ENCODE measurements around the gene SDR9C7. TPM values are rescaled to one million over a fixed set of nuclear protein-coding genes. Genes with fewer than 3 reads are reported as not detected.

Gene SDR9C7
- total RNA-seq, 2 experiments from 2014 or later = not detected

GRCh38 chr12:56928262-56928661 lies 5.9 kb downstream of the SDR9C7 start:
- intact Hi-C loops (cut with micrococcal nuclease; ENCODE audit: unreplicated experiment) = no loop called here
- CTCF ChIA-PET (ENCODE audit: unreplicated experiment) = no interaction called here

GRCh38 chr12:56927281-56927680 lies 6.9 kb downstream of the SDR9C7 start:
- CTCF ChIA-PET (ENCODE audit: unreplicated experiment) = no interaction called here
- H2AFZ ChIP-seq (ENCODE audit: low read length) = no peak overlapping the region
- no peak overlapping the region for H3K4me2 ChIP-seq (ENCODE audit: low read length)

More at GRCh38 chr12:56928262-56928661, 5.9 kb downstream of the SDR9C7 start:
- Histone ChIP-seq H3K9me2 (ENCODE audit: insufficient read depth, low read length) (no peaks in the 10 kb centered on the region), H3K4me3 (ENCODE audit: low read depth, low read length, poor library complexity, severe bottlenecking) (no peak overlapping the region), H3K4me1 (ENCODE audit: insufficient read depth, low read length, poor library complexity, severe bottlenecking) (peaks cover 6% of the 10 kb centered on the region), H3K9me3 (ENCODE audit: low read length) (no peaks in the 10 kb centered on the region), H3K4me2 (ENCODE audit: low read length) (no peak overlapping the region), H4K20me1 (ENCODE audit: insufficient read depth, low read length) (no peaks in the 10 kb centered on the region), H2AFZ (ENCODE audit: low read length) (no peak overlapping the region), H3K27ac (ENCODE audit: low read depth, low read length, poor library complexity, severe bottlenecking) (no peak overlapping the region), H3K79me2 (ENCODE audit: insufficient read depth, low read depth, low read length) (no peaks in the 10 kb centered on the region), H3K36me3 (ENCODE audit: insufficient read depth, low read length) (no peaks in the 10 kb centered on the region)
- TF ChIP-seq EZH2phosphoT487 (IDR thresholded peaks at IDR 0.05; ENCODE audit: borderline replicate concordance, low read depth, low read length) = no peak
- no TSS peak for BruUV-seq (replicated peaks)
- POLR2A ChIA-PET = no interaction called here
- DNase-seq (ENCODE audit: low spot score) = no peak

GRCh38 chr12:56922031-56922430 lies 12.2 kb downstream of the SDR9C7 start:
- DNase-seq (ENCODE audit: low spot score) = no peak
- Histone ChIP-seq H2AFZ (ENCODE audit: low read length) (no peak overlapping the region), H4K20me1 (ENCODE audit: insufficient read depth, low read length) (no peaks in the 10 kb centered on the region), H3K9me2 (ENCODE audit: insufficient read depth, low read length) (no peaks in the 10 kb centered on the region), H3K4me2 (ENCODE audit: low read length) (no peak overlapping the region), H3K36me3 (ENCODE audit: insufficient read depth, low read length) (no peaks in the 10 kb centered on the region), H3K27ac (ENCODE audit: low read depth, low read length, poor library complexity, severe bottlenecking) (no peak overlapping the region), H3K4me1 (ENCODE audit: insufficient read depth, low read length, poor library complexity, severe bottlenecking) (no peaks in the 10 kb centered on the region), H3K9me3 (ENCODE audit: low read length) (no peaks in the 10 kb centered on the region), H3K79me2 (ENCODE audit: insufficient read depth, low read depth, low read length) (no peaks in the 10 kb centered on the region), H3K4me3 (ENCODE audit: low read depth, low read length, poor library complexity, severe bottlenecking) (no peak overlapping the region)
- CTCF ChIA-PET (ENCODE audit: unreplicated experiment) = no interaction called here
- no TSS peak for BruUV-seq (replicated peaks)
- no peak for TF ChIP-seq EZH2phosphoT487 (IDR thresholded peaks at IDR 0.05; ENCODE audit: borderline replicate concordance, low read depth, low read length)
- TF ChIP-seq, protein P1, sequence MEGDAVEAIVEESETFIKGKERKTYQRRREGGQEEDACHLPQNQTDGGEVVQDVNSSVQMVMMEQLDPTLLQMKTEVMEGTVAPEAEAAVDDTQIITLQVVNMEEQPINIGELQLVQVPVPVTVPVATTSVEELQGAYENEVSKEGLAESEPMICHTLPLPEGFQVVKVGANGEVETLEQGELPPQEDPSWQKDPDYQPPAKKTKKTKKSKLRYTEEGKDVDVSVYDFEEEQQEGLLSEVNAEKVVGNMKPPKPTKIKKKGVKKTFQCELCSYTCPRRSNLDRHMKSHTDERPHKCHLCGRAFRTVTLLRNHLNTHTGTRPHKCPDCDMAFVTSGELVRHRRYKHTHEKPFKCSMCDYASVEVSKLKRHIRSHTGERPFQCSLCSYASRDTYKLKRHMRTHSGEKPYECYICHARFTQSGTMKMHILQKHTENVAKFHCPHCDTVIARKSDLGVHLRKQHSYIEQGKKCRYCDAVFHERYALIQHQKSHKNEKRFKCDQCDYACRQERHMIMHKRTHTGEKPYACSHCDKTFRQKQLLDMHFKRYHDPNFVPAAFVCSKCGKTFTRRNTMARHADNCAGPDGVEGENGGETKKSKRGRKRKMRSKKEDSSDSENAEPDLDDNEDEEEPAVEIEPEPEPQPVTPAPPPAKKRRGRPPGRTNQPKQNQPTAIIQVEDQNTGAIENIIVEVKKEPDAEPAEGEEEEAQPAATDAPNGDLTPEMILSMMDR (conservative IDR thresholded peaks at IDR 0.05; ENCODE audit: low read length) = no peak
- POLR2A ChIA-PET = no interaction called here
- intact Hi-C loops (cut with micrococcal nuclease; ENCODE audit: unreplicated experiment) = no loop called here

More at GRCh38 chr12:56927281-56927680, 6.9 kb downstream of the SDR9C7 start:
- Histone ChIP-seq H3K36me3 (ENCODE audit: insufficient read depth, low read length) (no peaks in the 10 kb centered on the region), H3K4me3 (ENCODE audit: low read depth, low read length, poor library complexity, severe bottlenecking) (no peak overlapping the region), H4K20me1 (ENCODE audit: insufficient read depth, low read length) (no peaks in the 10 kb centered on the region), H3K27ac (ENCODE audit: low read depth, low read length, poor library complexity, severe bottlenecking) (no peak overlapping the region), H3K79me2 (ENCODE audit: insufficient read depth, low read depth, low read length) (no peaks in the 10 kb centered on the region), H3K9me2 (ENCODE audit: insufficient read depth, low read length) (no peaks in the 10 kb centered on the region), H3K9me3 (ENCODE audit: low read length) (no peaks in the 10 kb centered on the region), H3K4me1 (ENCODE audit: insufficient read depth, low read length, poor library complexity, severe bottlenecking) (peaks cover 6% of the 10 kb centered on the region)
- BruUV-seq (replicated peaks) = no TSS peak
- TF ChIP-seq, protein P1 (conservative IDR thresholded peaks at IDR 0.05; ENCODE audit: low read length) = no peak
- no peak for TF ChIP-seq EZH2phosphoT487 (IDR thresholded peaks at IDR 0.05; ENCODE audit: borderline replicate concordance, low read depth, low read length)
- POLR2A ChIA-PET = no interaction called here
- intact Hi-C loops (cut with micrococcal nuclease; ENCODE audit: unreplicated experiment) = no loop called here
- no peak for DNase-seq (ENCODE audit: low spot score)

Data from OCI-LY7 (cell line).